Measurements from ENCODE around the gene GLB1L2.

GLB1L2 gene

DNA sequence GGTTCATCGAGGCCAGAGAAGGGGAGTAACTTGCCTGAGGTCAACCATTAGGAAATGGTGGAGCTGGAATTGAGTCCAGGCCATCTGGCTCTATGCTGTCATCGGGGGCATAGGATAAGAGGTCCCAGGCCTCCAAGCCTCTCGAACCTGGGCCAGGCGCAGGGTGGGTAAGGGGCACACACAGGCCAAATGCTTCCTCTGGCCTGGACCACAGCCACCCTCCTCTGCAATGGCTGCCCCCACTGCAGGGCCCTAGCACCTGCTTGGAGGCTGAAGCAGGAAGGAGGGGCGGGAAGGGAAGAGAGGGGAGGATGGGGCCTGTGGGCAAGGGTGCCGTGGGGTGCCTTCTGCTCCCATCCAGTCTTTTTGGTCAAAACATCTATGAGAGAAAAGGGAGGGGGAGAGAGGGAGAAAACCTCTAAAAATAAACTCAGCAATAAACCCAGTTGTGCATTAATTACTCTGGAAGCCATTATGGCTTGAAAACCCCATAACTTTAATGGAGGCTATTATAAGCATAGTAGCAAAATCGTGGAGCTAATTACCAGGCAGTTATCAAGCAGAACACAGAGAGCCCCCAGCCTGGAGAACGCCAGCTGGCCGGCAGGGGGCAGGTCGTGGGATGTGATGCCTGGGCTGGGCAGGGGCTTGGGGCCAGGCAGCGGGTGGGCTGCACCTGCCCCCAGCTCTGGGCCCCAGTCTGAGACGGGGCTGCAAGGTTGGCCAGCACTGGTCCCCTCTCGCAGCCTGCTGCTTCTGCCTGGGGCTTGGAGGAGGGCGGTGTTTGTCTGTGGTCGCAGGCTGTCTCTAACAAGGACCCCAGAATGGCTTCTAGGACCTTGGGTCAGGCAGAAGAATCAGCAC is 59.1 kb downstream of the GLB1L2 start:
- 94% methylated on average over 15 of the region's 15 CpGs for whole genome bisulfite sequencing
- H3K27me3 ChIP-seq (ENCODE audit: insufficient read depth, low read length) = no peaks in the 10 kb centered on the region

DNA sequence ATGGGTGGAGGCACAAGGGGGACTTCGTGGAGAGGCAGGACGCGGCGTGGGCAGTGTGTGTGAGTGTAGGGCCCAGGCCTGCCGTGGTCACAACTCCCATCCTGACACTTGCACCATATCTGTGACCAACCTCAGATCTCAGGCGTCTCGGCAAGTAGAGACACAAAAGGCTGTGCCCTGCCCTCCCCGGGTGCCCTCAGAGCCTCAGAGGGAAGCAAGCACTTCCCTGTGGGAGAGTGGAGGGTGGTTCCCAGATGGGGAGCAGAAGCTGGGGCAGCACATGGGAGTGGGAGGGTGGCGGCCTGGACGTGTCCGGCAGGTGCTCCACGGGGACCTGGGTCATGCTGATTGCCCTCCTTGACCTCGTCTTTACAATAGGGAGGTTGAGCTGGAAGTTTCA is 59.9 kb downstream of the GLB1L2 start:
- H3K27me3 ChIP-seq (ENCODE audit: insufficient read depth, low read length) = no peaks in the 10 kb centered on the region
- H3K27ac ChIP-seq (ENCODE audit: low read depth, low read length) = no peak overlapping the region
- H3K4me1 ChIP-seq (ENCODE audit: insufficient read depth, low read length) = no peaks in the 10 kb centered on the region
- H3K4me3 ChIP-seq (ENCODE audit: low read length) = no peak overlapping the region
- peaks cover 12% of the 10 kb centered on the region; the same call in 1 of the 2 replicates for H3K36me3 ChIP-seq (ENCODE audit: insufficient read depth, low read length)
- no peaks in the 10 kb centered on the region for H3K9me3 ChIP-seq (ENCODE audit: insufficient read depth, low read depth, low read length)
- 92% methylated on average over 13 of the region's 13 CpGs for whole genome bisulfite sequencing
- no peak overlapping the region for H3K9ac ChIP-seq (ENCODE audit: low read depth, low read length)

More for the DNA sequence above, 59.1 kb downstream of the GLB1L2 start:
- H3K27ac ChIP-seq (ENCODE audit: low read depth, low read length) = no peak overlapping the region
- H3K4me1 ChIP-seq (ENCODE audit: insufficient read depth, low read length) = no peaks in the 10 kb centered on the region
- H3K4me3 ChIP-seq (ENCODE audit: low read length) = no peak overlapping the region
- H3K36me3 ChIP-seq (ENCODE audit: insufficient read depth, low read length) = peaks cover 12% of the 10 kb centered on the region; the same call in 1 of the 2 replicates
- H3K9ac ChIP-seq (ENCODE audit: low read depth, low read length) = no peak overlapping the region
- no peaks in the 10 kb centered on the region for H3K9me3 ChIP-seq (ENCODE audit: insufficient read depth, low read depth, low read length)

- Histone ChIP-seq H3K4me1 (ENCODE audit: insufficient read depth, low read length) (no peaks in the 10 kb centered on the region), H3K4me3 (ENCODE audit: low read length) (no peak overlapping the region), H3K27ac (ENCODE audit: low read depth, low read length) (no peak overlapping the region), H3K9me3 (ENCODE audit: insufficient read depth, low read depth, low read length) (no peaks in the 10 kb centered on the region), H3K27me3 (ENCODE audit: insufficient read depth, low read length) (no peaks in the 10 kb centered on the region), H3K9ac (ENCODE audit: low read depth, low read length) (no peak overlapping the region), H3K36me3 (ENCODE audit: insufficient read depth, low read length) (peaks cover 9% of the 10 kb centered on the region; the same call in 1 of the 2 replicates)
- WGBS = 95% methylated on average over 21 of the region's 21 CpGs
Measured at GRCh38 chr11:134392953-134393615, 61.3 kb downstream of the GLB1L2 start.

DNA sequence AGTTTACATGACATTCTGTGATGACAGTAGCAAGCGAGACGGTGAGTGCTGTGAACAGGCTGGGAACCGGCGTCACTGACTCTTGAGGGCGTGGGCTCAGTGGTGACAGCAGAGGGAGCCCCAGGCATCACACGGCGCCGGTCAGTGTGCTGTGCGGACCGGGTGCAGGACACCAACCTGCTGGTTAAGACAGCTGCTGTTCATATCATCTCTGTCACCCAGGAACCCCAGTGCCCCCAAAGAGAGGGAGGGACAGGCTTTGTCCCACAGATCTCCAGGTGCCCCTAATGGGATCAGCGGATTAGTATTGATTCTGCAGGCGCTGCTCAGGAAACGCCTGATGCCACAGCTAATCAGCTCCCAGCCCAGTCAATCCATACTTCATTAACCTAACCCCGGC is 61.9 kb downstream of the GLB1L2 start:
- H3K27ac ChIP-seq (ENCODE audit: low read depth, low read length) = no peak overlapping the region
- no peak overlapping the region for H3K4me3 ChIP-seq (ENCODE audit: low read length)
- H3K9me3 ChIP-seq (ENCODE audit: insufficient read depth, low read depth, low read length) = no peaks in the 10 kb centered on the region
- H3K36me3 ChIP-seq (ENCODE audit: insufficient read depth, low read length) = peaks cover 9% of the 10 kb centered on the region; the same call in 1 of the 2 replicates
- no peaks in the 10 kb centered on the region for H3K27me3 ChIP-seq (ENCODE audit: insufficient read depth, low read length)
- H3K4me1 ChIP-seq (ENCODE audit: insufficient read depth, low read length) = no peaks in the 10 kb centered on the region
- H3K9ac ChIP-seq (ENCODE audit: low read depth, low read length) = no peak overlapping the region
- 72% methylated on average over 14 of the region's 14 CpGs for WGBS

- Histone ChIP-seq H3K27ac (ENCODE audit: low read depth, low read length) (no peak overlapping the region), H3K9me3 (ENCODE audit: insufficient read depth, low read depth, low read length) (no peaks in the 10 kb centered on the region), H3K27me3 (ENCODE audit: insufficient read depth, low read length) (no peaks in the 10 kb centered on the region), H3K4me1 (ENCODE audit: insufficient read depth, low read length) (no peaks in the 10 kb centered on the region), H3K9ac (ENCODE audit: low read depth, low read length) (no peak overlapping the region), H3K36me3 (ENCODE audit: insufficient read depth, low read length) (peaks cover 7% of the 10 kb centered on the region; the same call in 1 of the 2 replicates), H3K4me3 (ENCODE audit: low read length) (no peak overlapping the region)
- WGBS = 93% methylated on average over 10 of the region's 10 CpGs
Measured at GRCh38 chr11:134394311-134394710, 62.5 kb downstream of the GLB1L2 start.

DNA sequence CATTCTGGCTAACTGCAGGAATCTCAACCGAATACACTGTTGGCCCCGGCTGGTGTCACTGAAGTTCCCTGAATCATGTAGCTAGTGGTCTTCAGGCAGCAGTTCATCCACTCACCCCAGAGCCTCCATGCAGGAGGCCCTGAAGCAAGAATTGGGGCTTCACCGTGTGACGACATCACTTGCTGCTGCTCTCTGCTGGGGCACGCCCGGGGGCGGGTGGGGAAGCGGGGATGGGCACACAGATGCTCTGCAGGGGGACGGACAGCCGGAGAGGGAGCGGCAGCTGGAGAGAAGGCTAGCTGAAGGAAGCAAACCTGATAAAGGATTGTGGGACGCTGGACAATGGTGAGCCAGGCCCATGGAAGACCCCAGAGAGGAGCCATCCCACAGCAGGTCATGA is 63.2 kb downstream of the GLB1L2 start:
- Histone ChIP-seq H3K36me3 (ENCODE audit: insufficient read depth, low read length) (peaks cover 7% of the 10 kb centered on the region; the same call in 1 of the 2 replicates), H3K27me3 (ENCODE audit: insufficient read depth, low read length) (no peaks in the 10 kb centered on the region), H3K27ac (ENCODE audit: low read depth, low read length) (no peak overlapping the region), H3K9ac (ENCODE audit: low read depth, low read length) (no peak overlapping the region), H3K4me3 (ENCODE audit: low read length) (no peak overlapping the region), H3K4me1 (ENCODE audit: insufficient read depth, low read length) (no peaks in the 10 kb centered on the region), H3K9me3 (ENCODE audit: insufficient read depth, low read depth, low read length) (no peaks in the 10 kb centered on the region)
- 91% methylated on average over 12 of the region's 12 CpGs for WGBS

- Histone ChIP-seq H3K4me1 (ENCODE audit: insufficient read depth, low read length) (no peaks in the 10 kb centered on the region), H3K27ac (ENCODE audit: low read depth, low read length) (no peak overlapping the region), H3K4me3 (ENCODE audit: low read length) (no peak overlapping the region), H3K36me3 (ENCODE audit: insufficient read depth, low read length) (peaks cover 7% of the 10 kb centered on the region; the same call in 1 of the 2 replicates), H3K9ac (ENCODE audit: low read depth, low read length) (no peak overlapping the region), H3K27me3 (ENCODE audit: insufficient read depth, low read length) (no peaks in the 10 kb centered on the region), H3K9me3 (ENCODE audit: insufficient read depth, low read depth, low read length) (no peaks in the 10 kb centered on the region)
- WGBS = 91% methylated on average over 18 of the region's 18 CpGs
Measured at GRCh38 chr11:134397304-134398078, 65.7 kb downstream of the GLB1L2 start.

DNA sequence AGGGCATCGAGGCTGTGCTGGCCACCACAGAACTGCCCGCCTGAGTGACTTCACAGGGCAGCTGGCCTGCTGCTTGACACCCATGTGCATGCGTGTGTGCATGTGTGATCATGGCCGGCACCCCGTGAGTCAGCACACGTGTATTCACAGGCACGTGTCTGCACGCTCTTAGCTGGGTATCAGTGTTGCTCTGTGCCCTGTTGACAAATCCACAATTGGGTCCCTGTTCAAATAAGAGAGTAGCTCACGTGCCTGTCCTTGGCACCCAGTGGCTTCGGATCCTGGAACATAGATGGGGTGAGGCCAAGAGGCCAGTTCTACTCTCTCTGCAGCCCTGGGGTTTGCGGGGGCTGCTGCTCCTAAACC is 66.3 kb downstream of the GLB1L2 start:
- Histone ChIP-seq H3K4me1 (ENCODE audit: insufficient read depth, low read length) (no peaks in the 10 kb centered on the region), H3K9ac (ENCODE audit: low read depth, low read length) (no peak overlapping the region), H3K4me3 (ENCODE audit: low read length) (no peak overlapping the region), H3K9me3 (ENCODE audit: insufficient read depth, low read depth, low read length) (no peaks in the 10 kb centered on the region), H3K36me3 (ENCODE audit: insufficient read depth, low read length) (peaks cover 4% of the 10 kb centered on the region; the same call in 1 of the 2 replicates), H3K27me3 (ENCODE audit: insufficient read depth, low read length) (no peaks in the 10 kb centered on the region), H3K27ac (ENCODE audit: low read depth, low read length) (no peak overlapping the region)
- WGBS = 93% methylated on average over 11 of the region's 11 CpGs

DNA sequence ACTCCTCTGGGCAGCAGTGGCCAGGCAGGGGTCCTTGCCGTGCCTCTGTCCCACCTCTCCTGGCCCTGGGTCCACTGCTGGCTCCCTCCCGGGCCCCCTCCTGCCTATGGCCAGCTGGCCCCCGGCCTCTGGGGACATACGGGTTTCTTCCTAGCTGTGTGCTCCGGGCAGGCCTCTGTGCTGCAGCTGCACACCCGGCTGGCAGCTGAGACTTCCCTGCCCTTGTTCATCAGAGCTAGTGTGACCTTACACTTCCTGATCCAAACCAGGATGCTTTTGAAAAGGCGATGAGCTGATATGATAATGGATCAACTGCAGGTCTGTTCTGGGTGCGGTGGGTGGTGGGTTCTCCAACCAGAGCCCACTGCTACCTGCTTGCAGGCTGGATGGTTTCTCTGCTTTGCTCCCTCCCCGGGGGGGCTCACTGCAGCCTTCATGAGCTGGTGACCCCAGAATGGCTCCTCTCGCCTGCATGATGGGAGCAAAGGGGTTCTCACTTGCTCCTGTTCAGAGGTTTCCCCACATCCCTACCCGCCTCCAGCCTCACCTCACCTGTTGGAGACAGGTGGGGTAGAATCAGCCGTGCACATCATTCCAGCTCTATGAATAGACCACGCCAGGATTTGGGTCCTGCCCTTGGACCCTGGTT is 67.0 kb downstream of the GLB1L2 start:
- H3K4me3 ChIP-seq (ENCODE audit: low read length) = no peak overlapping the region
- no peaks in the 10 kb centered on the region for H3K9me3 ChIP-seq (ENCODE audit: insufficient read depth, low read depth, low read length)
- no peaks in the 10 kb centered on the region for H3K27me3 ChIP-seq (ENCODE audit: insufficient read depth, low read length)
- H3K4me1 ChIP-seq (ENCODE audit: insufficient read depth, low read length) = no peaks in the 10 kb centered on the region
- no peak overlapping the region for H3K27ac ChIP-seq (ENCODE audit: low read depth, low read length)
- WGBS = 90% methylated on average over 13 of the region's 13 CpGs
- H3K36me3 ChIP-seq (ENCODE audit: insufficient read depth, low read length) = no peaks in the 10 kb centered on the region
- no peak overlapping the region for H3K9ac ChIP-seq (ENCODE audit: low read depth, low read length)

DNA sequence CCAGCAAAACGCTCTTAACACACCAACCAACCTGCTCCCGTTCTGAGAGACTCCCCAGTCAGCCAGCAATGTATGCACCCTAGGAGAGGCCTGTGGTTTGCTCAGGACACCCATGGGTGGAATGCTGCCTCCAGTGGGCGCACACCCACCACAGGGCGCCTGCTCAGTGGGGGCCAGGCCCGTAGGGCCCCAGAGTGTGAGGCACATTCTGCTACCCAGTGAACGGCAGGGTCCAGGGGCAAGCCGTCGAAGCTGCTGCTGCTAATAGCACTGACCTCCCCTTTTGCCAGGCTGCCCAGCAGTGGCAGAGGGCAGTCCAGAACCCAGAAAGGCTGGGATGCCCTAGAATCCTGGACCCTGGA is 67.5 kb downstream of the GLB1L2 start:
- Histone ChIP-seq H3K4me1 (ENCODE audit: insufficient read depth, low read length) (no peaks in the 10 kb centered on the region), H3K27ac (ENCODE audit: low read depth, low read length) (no peak overlapping the region), H3K9me3 (ENCODE audit: insufficient read depth, low read depth, low read length) (no peaks in the 10 kb centered on the region), H3K9ac (ENCODE audit: low read depth, low read length) (no peak overlapping the region), H3K4me3 (ENCODE audit: low read length) (no peak overlapping the region), H3K36me3 (ENCODE audit: insufficient read depth, low read length) (0 out of 2 replicates have a peak, but pooled peaks cover 2% of the 10 kb centered on the region), H3K27me3 (ENCODE audit: insufficient read depth, low read length) (no peaks in the 10 kb centered on the region)
- WGBS = 93% methylated on average over 8 of the region's 8 CpGs
